Caco-2 (cell line): ENCODE results near the gene TGM5. TPM values are rescaled to one million over a fixed set of nuclear protein-coding genes. Genes with fewer than 3 reads are reported as not detected.

Experiments
- BruUV-seq: library from RNA; stranded (reverse); fragments of 400-500 nt; replicated peaks from 2 replicates; lab custom pipeline; 2021; lab: Mats Ljungman, UMichigan
- CTCF ChIA-PET: fragments of 300-600 bp; sonication (Branson Sonifier 250); formaldehyde crosslinking; loops from one replicate; lab custom pipeline; 2022; ENCODE audit warnings: antibody characterized with exemption; lab: Charles Lee
- POLR2A ChIA-PET: fragments of 300-600 bp; sonication (Branson Sonifier 250); formaldehyde crosslinking; loops from one replicate; lab custom pipeline; 2022; ENCODE audit warnings: antibody characterized with exemption; lab: Charles Lee
- DNase-seq, 2 experiments: peaks; one replicate each; pipeline versions ENCODE4 v3.0.0 to v3.0.0-alpha.2; 2020 to 2022
- H3K27me3 ChIP-seq: replicated peaks from 2 replicates; pipeline ENCODE4 v1.6.0; 2011; ENCODE audit warnings: low read length; ENCODE audit not compliant: control insufficient read depth, insufficient read depth
- H3K36me3 ChIP-seq: 2 replicates; pipeline ENCODE4 v1.5.1; 2011; ENCODE audit warnings: low read length; ENCODE audit not compliant: control insufficient read depth, insufficient read depth
- H3K4me1 ChIP-seq: fragments of 250-450 bp; sonication (Bioruptor Pico); 2 replicates; pipeline ENCODE4 v1.5.1; 2020; ENCODE audit warnings: mild to moderate bottlenecking
- H3K4me3 ChIP-seq: 2 replicates; pipeline ENCODE4 v1.5.1; 2011; ENCODE audit warnings: low read depth, mild to moderate bottlenecking, control low read depth, low read length
- H3K9me3 ChIP-seq: fragments of 250-450 bp; sonication (Bioruptor Pico); 2 replicates; pipeline ENCODE4 v1.5.1; 2020; ENCODE audit warnings: mild to moderate bottlenecking, moderate library complexity
- H3K27ac Mint-ChIP-seq: one replicate; pipeline ENCODE4 v1.8.0; 2022; ENCODE audit warnings: mixed read lengths; ENCODE audit not compliant: unreplicated experiment
- H3K27me3 Mint-ChIP-seq: one replicate; pipeline ENCODE4 v1.8.0; 2022; ENCODE audit warnings: mixed read lengths; ENCODE audit not compliant: insufficient read depth, unreplicated experiment
- H3K36me3 Mint-ChIP-seq: one replicate; pipeline ENCODE4 v1.8.0; 2022; ENCODE audit warnings: mild to moderate bottlenecking, mixed read lengths; ENCODE audit not compliant: insufficient read depth, unreplicated experiment
- H3K4me1 Mint-ChIP-seq: one replicate; pipeline ENCODE4 v1.8.0; 2022; ENCODE audit warnings: low read depth, mixed read lengths; ENCODE audit not compliant: unreplicated experiment
- H3K4me3 Mint-ChIP-seq: one replicate; pipeline ENCODE4 v1.8.0; 2022; ENCODE audit warnings: mild to moderate bottlenecking, moderate library complexity, mixed read lengths; ENCODE audit not compliant: unreplicated experiment
- H3K9me3 Mint-ChIP-seq: one replicate; pipeline ENCODE4 v1.8.0; 2022; ENCODE audit warnings: mixed read lengths; ENCODE audit not compliant: unreplicated experiment
- CTCF ChIP-seq, 2 experiments: fragments of 200-600 bp in 1 of 2; IDR thresholded peaks; 1 replicate in 1 of 2; 2 replicates in 1 of 2; pipeline versions ENCODE4 v1.5.1 to v1.8.0; 2011 to 2022; ENCODE audit warnings: antibody characterized with exemption in 1 of 2, control low read depth in 1 of 2, inconsistent platforms in 1 of 2, low read depth in 1 of 2, low read length in 1 of 2, mild to moderate bottlenecking in 1 of 2, moderate library complexity in 1 of 2; ENCODE audit not compliant: insufficient read depth in 1 of 2, severe bottlenecking in 1 of 2, unreplicated experiment in 1 of 2
- intact Hi-C: fragments of 100-400 bp; cut with micrococcal nuclease; formaldehyde crosslinking; loops from one replicate; pipeline ENCODE4 v1.10.0; 2022; ENCODE audit not compliant: unreplicated experiment
- total RNA-seq: library from RNA; stranded (reverse); gene quantifications from 2 replicates; pipeline ENCODE4 v1.2.3, GENCODE V29; 2022

Gene TGM5
- total RNA-seq, 1 experiment from 2014 or later: not detected

GRCh38 chr15:43210172-43210745 is 56.5 kb downstream of the TGM5 start:
- Mint-ChIP-seq H3K4me3 (no peak overlapping the region), H3K9me3 (no peaks in the 10 kb centered on the region), H3K4me1 (peaks cover 7% of the 10 kb centered on the region), H3K27me3 (peaks cover 2% of the 10 kb centered on the region), H3K36me3 (no peaks in the 10 kb centered on the region), H3K27ac (no peak overlapping the region)
- H3K4me1 ChIP-seq: no peaks in the 10 kb centered on the region
- CTCF ChIA-PET: interaction anchor here (0.7 to 3.8 kb wide), 2 partner anchors 75 to 703 kb away, joined by 3 to 19 read pairs; no protein-coding TSS in a partner anchor
- no TSS peak for BruUV-seq
- H3K27me3 ChIP-seq: peaks cover 1% of the 10 kb centered on the region; the same call in 1 of the 2 replicates
- no peak for TF ChIP-seq CTCF (IDR thresholded peaks at IDR 0.05; ENCODE audit: insufficient read depth in 1 of 2, low read depth in 1 of 2, low read length in 1 of 2, severe bottlenecking in 1 of 2, unreplicated experiment in 1 of 2)
- H3K9me3 ChIP-seq: no peaks in the 10 kb centered on the region
- no peaks in the 10 kb centered on the region for H3K36me3 ChIP-seq
- no peak overlapping the region for H3K4me3 ChIP-seq
- POLR2A ChIA-PET: no interaction called here
- no peak for DNase-seq
- intact Hi-C loops: no loop called here

GRCh38 chr15:43209059-43209824 is 57.5 kb downstream of the TGM5 start:
- peak; percentile 47 to 59 for DNase-seq
- ChIA-PET CTCF (interaction anchor here (1.0 to 3.8 kb wide), 2 partner anchors 10 to 76 kb away, joined by 3 to 19 read pairs; no protein-coding TSS in a partner anchor), POLR2A (no interaction called here)
- Mint-ChIP-seq H3K4me3 (no peak overlapping the region), H3K27me3 (peaks cover 4% of the 10 kb centered on the region), H3K27ac (no peak overlapping the region), H3K4me1 (peaks cover 8% of the 10 kb centered on the region), H3K36me3 (no peaks in the 10 kb centered on the region), H3K9me3 (no peaks in the 10 kb centered on the region)
- peak in 1 of 2 experiments; percentile 34 for TF ChIP-seq CTCF (IDR thresholded peaks at IDR 0.05; ENCODE audit: insufficient read depth in 1 of 2, low read depth in 1 of 2, low read length in 1 of 2, severe bottlenecking in 1 of 2, unreplicated experiment in 1 of 2)
- H3K36me3 ChIP-seq: no peaks in the 10 kb centered on the region
- H3K4me3 ChIP-seq: no peak overlapping the region
- no peaks in the 10 kb centered on the region; the same call in 1 of the 2 replicates for H3K4me1 ChIP-seq
- intact Hi-C loops: loop anchor here (5.0 to 10.0 kb wide), 2 partner anchors 78 to 504 kb away; no protein-coding TSS in a partner anchor
- no TSS peak for BruUV-seq
- no peaks in the 10 kb centered on the region for H3K9me3 ChIP-seq
- H3K27me3 ChIP-seq: peaks cover 1% of the 10 kb centered on the region; the same call in 1 of the 2 replicates
